Kidney epithelial cell (primary cell): Measurements from ENCODE around the gene CHRNB1. TPM values are rescaled to one million over a fixed set of nuclear protein-coding genes. Genes with fewer than 3 reads are reported as not detected.

Source experiments
- DNase-seq: peaks from one replicate; pipeline ENCODE4 v3.0.0-alpha.2; 2010; ENCODE audit warnings: low read depth
- H3K27me3 ChIP-seq: 2 replicates; pipeline ENCODE4 v1.6.0; 2011; ENCODE audit warnings: low read length; ENCODE audit not compliant: control insufficient read depth, insufficient read depth
- H3K36me3 ChIP-seq: 2 replicates; pipeline ENCODE4 v1.5.1; 2011; ENCODE audit warnings: low read length; ENCODE audit not compliant: control insufficient read depth, insufficient read depth
- H3K4me3 ChIP-seq: 2 replicates; pipeline ENCODE4 v1.5.1; 2011; ENCODE audit warnings: low read depth, mild to moderate bottlenecking, control low read depth, low read length
- total RNA-seq: library from RNA; depleted of rRNA; stranded (reverse); fragments of >200 nt; gene quantifications from 2 replicates; pipeline ENCODE4 v1.2.3, GENCODE V29; 2015
- TF ChIP-seq, protein P1 (sequence below): IDR thresholded peaks from 2 replicates; pipeline ENCODE4 v1.5.1; 2011; ENCODE audit warnings: mild to moderate bottlenecking, moderate library complexity, low read length, control low read depth, inconsistent platforms; ENCODE audit not compliant: insufficient read depth, poor library complexity, severe bottlenecking

CHRNB1 gene
- total RNA-seq, 1 donor from 2014 or later: 21.6 TPM

DNA sequence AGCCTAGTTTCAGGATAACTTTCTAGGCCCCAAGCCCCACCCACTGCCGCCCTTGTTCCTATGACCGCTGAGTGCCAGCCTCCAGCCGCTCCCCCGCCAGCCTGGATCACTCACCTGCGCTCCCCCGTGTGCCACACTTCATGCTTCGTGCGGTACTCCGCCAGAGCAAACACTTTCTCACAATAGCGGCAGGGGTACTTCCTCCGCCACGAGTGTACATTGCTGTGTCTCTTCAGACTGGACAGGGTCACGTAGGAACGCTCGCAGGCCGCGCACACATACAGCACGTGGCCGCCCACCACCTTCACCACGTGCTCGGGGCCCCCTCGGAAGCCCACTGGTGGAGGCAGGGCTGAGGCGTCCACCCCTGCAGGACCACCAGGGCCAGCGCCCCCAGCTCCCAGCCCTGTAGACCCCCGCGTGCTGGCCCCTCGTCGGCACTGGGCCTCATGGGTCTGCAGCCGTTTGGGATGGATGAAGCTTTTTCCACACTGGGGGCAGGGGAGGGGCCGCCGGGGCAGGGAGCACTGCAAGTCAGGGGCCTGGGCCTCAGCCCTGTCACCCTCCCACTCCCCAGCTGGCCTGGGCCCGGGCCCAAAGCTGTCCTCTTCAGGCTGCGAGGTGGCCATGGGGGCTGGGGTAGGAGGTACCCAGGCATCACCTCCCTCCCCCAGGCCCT is 20.9 kb downstream of the CHRNB1 start:
- no peak for DNase-seq
- H3K27me3 ChIP-seq: no peaks in the 10 kb centered on the region
- peaks cover 4% of the 10 kb centered on the region for H3K36me3 ChIP-seq
- TF ChIP-seq, protein P1, sequence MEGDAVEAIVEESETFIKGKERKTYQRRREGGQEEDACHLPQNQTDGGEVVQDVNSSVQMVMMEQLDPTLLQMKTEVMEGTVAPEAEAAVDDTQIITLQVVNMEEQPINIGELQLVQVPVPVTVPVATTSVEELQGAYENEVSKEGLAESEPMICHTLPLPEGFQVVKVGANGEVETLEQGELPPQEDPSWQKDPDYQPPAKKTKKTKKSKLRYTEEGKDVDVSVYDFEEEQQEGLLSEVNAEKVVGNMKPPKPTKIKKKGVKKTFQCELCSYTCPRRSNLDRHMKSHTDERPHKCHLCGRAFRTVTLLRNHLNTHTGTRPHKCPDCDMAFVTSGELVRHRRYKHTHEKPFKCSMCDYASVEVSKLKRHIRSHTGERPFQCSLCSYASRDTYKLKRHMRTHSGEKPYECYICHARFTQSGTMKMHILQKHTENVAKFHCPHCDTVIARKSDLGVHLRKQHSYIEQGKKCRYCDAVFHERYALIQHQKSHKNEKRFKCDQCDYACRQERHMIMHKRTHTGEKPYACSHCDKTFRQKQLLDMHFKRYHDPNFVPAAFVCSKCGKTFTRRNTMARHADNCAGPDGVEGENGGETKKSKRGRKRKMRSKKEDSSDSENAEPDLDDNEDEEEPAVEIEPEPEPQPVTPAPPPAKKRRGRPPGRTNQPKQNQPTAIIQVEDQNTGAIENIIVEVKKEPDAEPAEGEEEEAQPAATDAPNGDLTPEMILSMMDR: no peak
- H3K4me3 ChIP-seq: no peak overlapping the region

DNA sequence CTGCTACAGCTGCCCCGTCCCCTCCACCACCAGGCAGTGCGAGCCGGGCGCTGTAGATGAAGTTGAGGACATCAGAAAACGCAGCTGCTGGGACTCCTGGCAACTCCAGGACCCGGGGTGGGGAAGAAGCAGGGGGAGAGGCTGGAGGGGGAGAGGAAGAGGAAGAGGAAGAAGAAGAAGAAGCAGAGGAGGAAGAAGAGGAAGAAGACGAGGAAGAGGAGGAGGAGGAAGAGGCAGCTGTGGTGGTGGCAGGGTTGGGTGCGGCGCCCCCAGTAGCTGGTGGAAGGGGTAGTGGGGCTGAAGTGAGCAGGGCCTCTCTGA is 21.4 kb downstream of the CHRNB1 start:
- DNase-seq: no peak
- TF ChIP-seq, protein P1: no peak
- Histone ChIP-seq H3K27me3 (no peaks in the 10 kb centered on the region), H3K36me3 (peaks cover 4% of the 10 kb centered on the region), H3K4me3 (no peak overlapping the region)

DNA sequence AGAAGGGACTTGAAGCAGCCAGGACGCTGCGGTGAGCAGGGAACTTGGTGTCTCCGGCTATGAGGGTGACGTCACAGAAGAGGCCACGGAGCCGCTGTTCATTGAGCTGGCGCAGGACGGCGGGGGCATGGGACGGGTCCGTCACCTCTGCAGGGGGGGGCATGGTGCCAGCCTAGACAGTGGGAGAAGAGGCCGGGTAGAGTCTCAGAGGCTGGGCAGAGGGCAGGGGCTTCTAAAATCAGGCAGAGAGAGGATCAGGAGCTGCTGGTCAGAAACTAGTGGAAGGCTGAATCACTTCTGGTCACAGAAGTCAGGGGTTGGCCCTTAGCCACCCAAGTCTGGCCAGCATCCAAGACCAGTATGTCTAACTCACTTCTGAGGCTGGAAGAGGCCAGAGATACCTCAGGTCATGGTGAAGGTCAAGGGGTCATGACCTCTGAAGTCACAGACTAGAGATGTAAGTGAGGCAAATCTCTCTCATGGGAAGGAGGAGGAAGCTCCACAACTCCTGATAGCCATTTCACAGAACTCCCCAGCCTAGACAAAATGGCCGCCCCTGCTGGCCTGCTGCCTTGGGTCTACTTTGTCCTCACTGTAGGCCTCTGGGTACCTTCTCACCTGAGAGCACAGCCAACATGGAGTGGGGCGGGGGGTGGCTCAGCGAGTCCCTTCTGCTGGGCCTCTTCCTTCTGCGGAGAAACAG is 21.9 kb downstream of the CHRNB1 start:
- Histone ChIP-seq H3K4me3 (no peak overlapping the region), H3K27me3 (no peaks in the 10 kb centered on the region), H3K36me3 (peaks cover 4% of the 10 kb centered on the region)
- no peak for DNase-seq
- TF ChIP-seq, protein P1: no peak

DNA sequence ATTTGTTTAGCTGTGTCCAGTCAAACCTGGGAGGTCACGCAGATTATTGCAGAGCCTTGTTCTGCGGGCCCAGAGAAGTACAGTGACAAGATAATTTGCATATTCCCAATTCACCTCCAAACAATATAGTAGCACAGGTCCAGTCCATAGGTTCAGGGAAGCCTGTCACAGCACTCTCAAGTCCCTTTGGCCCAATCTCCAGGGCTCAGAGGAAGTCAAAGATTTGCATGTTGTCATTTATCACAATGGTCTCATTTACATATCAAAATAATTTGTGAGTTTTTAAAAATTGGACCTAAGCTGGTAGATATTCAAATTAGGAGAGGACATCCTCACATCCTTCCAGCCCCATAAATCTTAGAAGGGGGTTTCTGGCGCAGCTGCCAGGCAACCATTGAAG is 22.6 kb downstream of the CHRNB1 start:
- DNase-seq: no peak
- H3K27me3 ChIP-seq: no peaks in the 10 kb centered on the region
- no peak overlapping the region for H3K4me3 ChIP-seq
- H3K36me3 ChIP-seq: peaks cover 4% of the 10 kb centered on the region
- TF ChIP-seq, protein P1: no peak

DNA sequence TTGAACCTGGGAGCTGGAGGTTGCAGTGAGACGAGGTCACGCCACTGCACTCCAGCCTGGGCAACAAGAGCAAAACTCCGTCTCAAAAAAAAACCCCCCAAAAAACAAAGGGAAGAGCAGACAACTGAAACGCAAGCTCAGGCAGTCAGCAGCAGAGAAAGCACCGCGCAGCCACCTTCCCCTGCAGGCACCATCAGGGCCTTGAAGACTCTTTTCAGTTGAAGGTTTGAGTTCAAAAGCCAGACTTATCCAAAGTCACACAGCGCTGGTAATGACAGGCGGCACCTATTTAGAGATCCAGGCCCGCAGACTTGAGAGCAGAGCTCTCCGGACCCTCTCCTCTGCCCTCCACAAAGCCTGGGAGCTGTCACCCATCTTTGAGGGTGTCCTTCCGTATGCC is 23.4 kb downstream of the CHRNB1 start:
- DNase-seq: no peak
- TF ChIP-seq, protein P1: no peak
- Histone ChIP-seq H3K36me3 (peaks cover 4% of the 10 kb centered on the region), H3K27me3 (no peaks in the 10 kb centered on the region), H3K4me3 (no peak overlapping the region)
